Left cardiac atrium (tissue), 4 donors: ENCODE data around the gene ANTXR2. TPM values are rescaled to one million over a fixed set of nuclear protein-coding genes. Genes with fewer than 3 reads are reported as not detected.
A peak's percentile ranks its signal among the peaks of the same experiment; 100 is the strongest.

Source experiments
- ATAC-seq, 2 donors: fragments of 200-7000 bp; cut with Tn5 transposase; one replicate each; pipeline ENCODE4 v1.9.1; 2020; ENCODE audit warnings: mild to moderate bottlenecking in 2 of 2, moderate library complexity in 2 of 2
- DNase-seq: peaks from one replicate; pipeline ENCODE4 v3.0.0-alpha.2; 2020
- intact Hi-C, 2 donors: fragments of 100-400 bp; cut with DNase I; formaldehyde crosslinking; loops; one replicate each; pipeline versions ENCODE4 v1.14.1 to v1.15.1; 2022 to 2023
- total RNA-seq, 2 donors: library from RNA; stranded (reverse); fragmentation: NEBNext Ultra II Directional; extraction: Animal tissue kit (Norgen Biotek cat#: 25700); gene quantifications; one replicate each; pipeline ENCODE4 v1.2.1, GENCODE V29; 2021
- donor health status: DM: no; HTN: yes; CAD: no.
- donor health status: DM: no; HTN: yes; CAD: no; lungs with severe emphysema.
- donor health status: DM: yes; HTN: yes; CAD: no.
- donor health status: Dilated cardiomyopathy.

The ANTXR2 gene
- total RNA-seq, 2 donors from 2014 or later = 39.3 to 49.8 TPM

GRCh38 chr4:80037864-80038263 lies 35.2 kb downstream of the ANTXR2 start:
- no peak for ATAC-seq
- DNase-seq = no peak
- intact Hi-C loops = no loop called here

GRCh38 chr4:80036949-80037685 lies 35.9 kb downstream of the ANTXR2 start:
- ATAC-seq = peak; percentile 91 to 94
- no peak for DNase-seq
- intact Hi-C loops = no loop called here

GRCh38 chr4:80036306-80036705 lies 36.7 kb downstream of the ANTXR2 start:
- intact Hi-C loops = no loop called here
- ATAC-seq (no peak), DNase-seq (no peak)

GRCh38 chr4:80035336-80035735 lies 37.7 kb downstream of the ANTXR2 start:
- ATAC-seq (peak in 1 of 2 donors; percentile 40), DNase-seq (no peak)
- intact Hi-C loops = no loop called here

GRCh38 chr4:80033581-80033980 lies 39.4 kb downstream of the ANTXR2 start:
- no peak for ATAC-seq
- intact Hi-C loops = no loop called here
- no peak for DNase-seq

- DNase-seq (no peak), ATAC-seq (no peak)
Measured at GRCh38 chr4:80029364-80029763, 43.7 kb downstream of the ANTXR2 start.

GRCh38 chr4:80027611-80028010 lies 45.4 kb downstream of the ANTXR2 start:
- DNase-seq (no peak), ATAC-seq (no peak)
- intact Hi-C loops = no loop called here

More at GRCh38 chr4:80029364-80029763, 43.7 kb downstream of the ANTXR2 start:
- intact Hi-C loops = no loop called here

- no peak for ATAC-seq
- intact Hi-C loops = no loop called here
Measured at GRCh38 chr4:80026100-80026499, 46.9 kb downstream of the ANTXR2 start.

GRCh38 chr4:80024335-80024734 lies 48.7 kb downstream of the ANTXR2 start:
- intact Hi-C loops = no loop called here
- ATAC-seq (no peak), DNase-seq (no peak)

More at GRCh38 chr4:80026100-80026499, 46.9 kb downstream of the ANTXR2 start:
- no peak for DNase-seq

- ATAC-seq (no peak), DNase-seq (no peak)
- intact Hi-C loops = no loop called here
Measured at GRCh38 chr4:80022282-80022681, 50.7 kb downstream of the ANTXR2 start.

- intact Hi-C loops = no loop called here
- no peak for ATAC-seq
Measured at GRCh38 chr4:80017125-80017854, 55.7 kb downstream of the ANTXR2 start.

GRCh38 chr4:80016506-80016905 lies 56.5 kb downstream of the ANTXR2 start:
- intact Hi-C loops = no loop called here
- ATAC-seq (no peak), DNase-seq (no peak)

More at GRCh38 chr4:80017125-80017854, 55.7 kb downstream of the ANTXR2 start:
- DNase-seq = no peak

- intact Hi-C loops = no loop called here
- DNase-seq (no peak), ATAC-seq (no peak)
Measured at GRCh38 chr4:80015407-80016189, 57.4 kb downstream of the ANTXR2 start.

- ATAC-seq = no peak
- DNase-seq = no peak
- intact Hi-C loops = no loop called here
Measured at GRCh38 chr4:80014531-80014930, 58.5 kb downstream of the ANTXR2 start.

- intact Hi-C loops = no loop called here
- no peak for ATAC-seq
- DNase-seq = no peak
Measured at GRCh38 chr4:80012291-80012690, 60.7 kb downstream of the ANTXR2 start.

GRCh38 chr4:80011636-80012236 lies 61.3 kb downstream of the ANTXR2 start:
- peak in 1 of 2 donors; percentile 67 for ATAC-seq
- DNase-seq = no peak
- intact Hi-C loops = no loop called here

- intact Hi-C loops = no loop called here
- DNase-seq = no peak
- no peak for ATAC-seq
Measured at GRCh38 chr4:80010316-80010715, 62.7 kb downstream of the ANTXR2 start.

GRCh38 chr4:80009806-80010205 lies 63.2 kb downstream of the ANTXR2 start:
- intact Hi-C loops = no loop called here
- DNase-seq = no peak
- no peak for ATAC-seq

GRCh38 chr4:80008971-80009370 lies 64.1 kb downstream of the ANTXR2 start:
- no peak for DNase-seq
- ATAC-seq = no peak
- intact Hi-C loops = no loop called here
